Measurements from ENCODE around the gene ZGLP1.
A peak's percentile ranks its signal among the peaks of the same experiment; 100 is the strongest.
"Not testable (repeated sequence)": the region's sequence is repeated elsewhere in the genome, so short reads cannot be mapped to it uniquely, and the experiment has no call there.

The ZGLP1 gene

DNA sequence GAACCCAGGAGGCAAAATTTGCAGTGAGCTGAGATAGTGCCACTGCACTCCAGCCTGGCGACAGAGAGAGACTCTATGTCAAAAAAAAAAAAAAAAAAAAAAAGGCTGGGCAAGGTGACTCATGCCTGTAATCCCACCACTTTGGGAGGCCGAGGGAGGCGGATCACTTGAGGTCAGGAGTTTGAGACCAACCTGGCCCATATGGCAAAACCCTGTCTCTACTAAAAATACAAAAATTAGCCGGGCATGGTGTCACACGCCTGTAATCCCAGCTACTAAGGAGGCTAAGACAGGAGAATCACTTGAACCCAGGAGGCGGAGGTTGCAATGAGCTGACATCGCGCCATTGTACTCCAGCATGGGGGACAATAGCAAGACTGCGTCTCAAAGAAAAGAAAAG, 27.1 kb upstream of the ZGLP1 start:
- not testable (repeated sequence) for H3K27me3 ChIP-seq (replicated peaks; ENCODE audit: control insufficient read depth, insufficient read depth, low read length, poor library complexity, severe bottlenecking); DNase-seq; H3K9me3 ChIP-seq (ENCODE audit: control insufficient read depth, low read length); H3K4me3 ChIP-seq (ENCODE audit: insufficient read depth, low read depth, low read length, poor library complexity, severe bottlenecking); H3K27ac ChIP-seq (ENCODE audit: insufficient read depth, low read length, poor library complexity, severe bottlenecking)
- Histone ChIP-seq H3K36me3 (ENCODE audit: control insufficient read depth, insufficient read depth, low read length) (peaks cover 20% of the 10 kb centered on the region), H3K4me1 (ENCODE audit: control insufficient read depth, insufficient read depth, low read length, poor library complexity, severe bottlenecking) (peaks cover 39% of the 10 kb centered on the region)

GRCh38 chr19:10335352-10335985, 25.9 kb upstream of the ZGLP1 start:
- Histone ChIP-seq H3K9me3 (ENCODE audit: control insufficient read depth, low read length) (no peaks in the 10 kb centered on the region), H3K27ac (ENCODE audit: insufficient read depth, low read length, poor library complexity, severe bottlenecking) (no peak overlapping the region), H3K4me1 (ENCODE audit: control insufficient read depth, insufficient read depth, low read length, poor library complexity, severe bottlenecking) (peaks cover 39% of the 10 kb centered on the region), H3K36me3 (ENCODE audit: control insufficient read depth, insufficient read depth, low read length) (peaks cover 22% of the 10 kb centered on the region), H3K4me3 (ENCODE audit: insufficient read depth, low read depth, low read length, poor library complexity, severe bottlenecking) (no peak overlapping the region), H3K27me3 (replicated peaks; ENCODE audit: control insufficient read depth, insufficient read depth, low read length, poor library complexity, severe bottlenecking) (no peaks in the 10 kb centered on the region)
- no peak for DNase-seq

DNA sequence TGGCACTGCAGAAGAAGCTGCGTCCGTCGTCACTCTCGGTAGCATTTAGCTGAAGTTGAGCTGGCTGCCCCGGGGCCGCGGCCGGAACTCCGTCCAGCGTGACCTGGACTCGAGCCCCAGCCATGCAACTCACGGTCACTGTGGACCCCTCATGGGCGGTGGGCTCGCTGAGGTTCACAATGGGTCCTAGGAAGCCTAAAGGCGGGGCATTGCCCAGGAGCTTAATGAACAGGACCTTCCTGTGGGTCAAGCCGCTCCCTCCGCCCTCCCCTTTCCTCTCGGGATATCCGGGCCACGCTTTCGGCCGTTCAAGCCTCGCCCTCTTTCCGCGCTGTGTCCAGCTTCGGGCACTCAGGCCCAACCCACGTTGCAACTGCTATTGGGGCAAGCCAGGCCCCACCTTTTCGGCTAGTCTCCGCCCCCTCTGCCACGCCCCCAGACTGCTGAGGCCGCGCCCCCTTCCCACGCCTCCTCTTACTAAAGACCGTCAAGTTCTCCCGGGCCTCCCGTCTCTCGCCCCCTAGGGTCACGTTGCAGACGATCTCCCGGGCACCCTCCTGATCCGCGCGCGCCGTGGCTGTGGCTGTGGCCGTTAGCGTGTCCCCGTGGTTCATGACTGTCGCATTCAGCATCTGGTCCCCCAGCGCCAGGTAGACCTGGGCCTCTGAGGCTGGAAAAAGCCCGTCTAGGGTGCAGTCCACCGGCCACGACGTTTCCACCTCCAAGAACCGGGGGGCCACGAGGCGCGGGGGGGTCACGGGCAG, 25.2 kb upstream of the ZGLP1 start:
- H3K9me3 ChIP-seq (ENCODE audit: control insufficient read depth, low read length), result no peaks in the 10 kb centered on the region
- H3K4me1 ChIP-seq (ENCODE audit: control insufficient read depth, insufficient read depth, low read length, poor library complexity, severe bottlenecking), result peaks cover 35% of the 10 kb centered on the region
- peak in 1 of 3 donors; percentile 17 for DNase-seq
- H3K4me3 ChIP-seq (ENCODE audit: insufficient read depth, low read depth, low read length, poor library complexity, severe bottlenecking), result no peak overlapping the region
- H3K27ac ChIP-seq (ENCODE audit: insufficient read depth, low read length, poor library complexity, severe bottlenecking), result no peak overlapping the region
- no peaks in the 10 kb centered on the region for H3K27me3 ChIP-seq (replicated peaks; ENCODE audit: control insufficient read depth, insufficient read depth, low read length, poor library complexity, severe bottlenecking)
- peaks cover 29% of the 10 kb centered on the region for H3K36me3 ChIP-seq (ENCODE audit: control insufficient read depth, insufficient read depth, low read length)

- DNase-seq, result no peak
- Histone ChIP-seq H3K27me3 (replicated peaks; ENCODE audit: control insufficient read depth, insufficient read depth, low read length, poor library complexity, severe bottlenecking) (no peaks in the 10 kb centered on the region), H3K4me3 (ENCODE audit: insufficient read depth, low read depth, low read length, poor library complexity, severe bottlenecking) (peak overlapping the region; percentile 87), H3K9me3 (ENCODE audit: control insufficient read depth, low read length) (no peaks in the 10 kb centered on the region), H3K36me3 (ENCODE audit: control insufficient read depth, insufficient read depth, low read length) (peaks cover 37% of the 10 kb centered on the region), H3K4me1 (ENCODE audit: control insufficient read depth, insufficient read depth, low read length, poor library complexity, severe bottlenecking) (peaks cover 29% of the 10 kb centered on the region), H3K27ac (ENCODE audit: insufficient read depth, low read length, poor library complexity, severe bottlenecking) (peak overlapping the region; percentile 92)
Measured at GRCh38 chr19:10333758-10334587, 24.4 kb upstream of the ZGLP1 start.

DNA sequence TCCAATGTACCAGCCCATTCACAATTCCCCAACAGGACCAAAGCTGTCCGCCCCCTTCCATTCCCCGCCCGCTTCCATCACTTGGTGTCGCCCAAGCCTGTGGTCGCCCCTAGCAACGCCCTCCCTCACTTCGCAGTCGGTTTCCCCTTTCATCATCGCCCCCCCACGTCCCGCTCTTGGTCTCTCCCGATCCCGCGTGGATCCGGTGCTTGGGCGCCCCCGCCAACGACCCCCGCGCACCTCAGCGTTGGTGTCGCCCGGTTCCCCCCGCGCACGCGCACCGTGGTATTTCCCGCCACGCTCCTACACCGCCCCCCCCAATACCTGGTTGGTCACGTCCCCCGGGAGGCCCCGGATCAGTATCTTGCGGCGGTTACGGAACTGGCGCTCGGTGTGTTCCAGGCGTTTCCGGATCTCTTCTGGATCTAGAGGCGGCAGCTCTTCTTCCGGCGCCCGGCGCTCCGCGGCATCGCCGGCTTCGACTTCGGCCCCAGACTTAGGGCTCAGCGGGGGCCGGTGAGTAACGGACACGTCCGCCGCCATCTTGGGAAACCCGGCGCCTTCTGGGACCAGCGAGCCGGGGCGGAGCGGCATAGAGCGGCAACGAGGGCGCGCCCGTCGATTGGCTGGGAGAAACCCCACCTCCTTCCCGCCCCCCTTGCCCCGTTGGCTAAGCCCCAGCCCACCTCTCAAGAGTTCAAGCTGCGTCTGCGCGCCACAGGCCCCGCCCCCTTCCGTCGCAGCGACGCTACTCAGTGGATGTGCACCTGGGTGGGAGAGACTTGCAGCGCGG, 23.5 kb upstream of the ZGLP1 start, which contains the start of gene RAVER1:
Gene RAVER1, minus strand, starts transcription at position 565 of the 793 bp plus-strand sequence. Its CDS starts 22 bp downstream, at position 543.
- Histone ChIP-seq H3K4me3 (ENCODE audit: insufficient read depth, low read depth, low read length, poor library complexity, severe bottlenecking) (peak within 1 kb of the TSS; percentile 87), H3K4me1 (ENCODE audit: control insufficient read depth, insufficient read depth, low read length, poor library complexity, severe bottlenecking) (peaks cover 21% of the 10 kb centered on the region), H3K27me3 (replicated peaks; ENCODE audit: control insufficient read depth, insufficient read depth, low read length, poor library complexity, severe bottlenecking) (no peaks in the 10 kb centered on the region), H3K27ac (ENCODE audit: insufficient read depth, low read length, poor library complexity, severe bottlenecking) (peak within 1 kb of the TSS; percentile 92), H3K36me3 (ENCODE audit: control insufficient read depth, insufficient read depth, low read length) (peaks cover 46% of the 10 kb centered on the region), H3K9me3 (ENCODE audit: control insufficient read depth, low read length) (no peaks in the 10 kb centered on the region)
- DNase-seq, result peak; percentile 95 to 96 (median 96)

DNA sequence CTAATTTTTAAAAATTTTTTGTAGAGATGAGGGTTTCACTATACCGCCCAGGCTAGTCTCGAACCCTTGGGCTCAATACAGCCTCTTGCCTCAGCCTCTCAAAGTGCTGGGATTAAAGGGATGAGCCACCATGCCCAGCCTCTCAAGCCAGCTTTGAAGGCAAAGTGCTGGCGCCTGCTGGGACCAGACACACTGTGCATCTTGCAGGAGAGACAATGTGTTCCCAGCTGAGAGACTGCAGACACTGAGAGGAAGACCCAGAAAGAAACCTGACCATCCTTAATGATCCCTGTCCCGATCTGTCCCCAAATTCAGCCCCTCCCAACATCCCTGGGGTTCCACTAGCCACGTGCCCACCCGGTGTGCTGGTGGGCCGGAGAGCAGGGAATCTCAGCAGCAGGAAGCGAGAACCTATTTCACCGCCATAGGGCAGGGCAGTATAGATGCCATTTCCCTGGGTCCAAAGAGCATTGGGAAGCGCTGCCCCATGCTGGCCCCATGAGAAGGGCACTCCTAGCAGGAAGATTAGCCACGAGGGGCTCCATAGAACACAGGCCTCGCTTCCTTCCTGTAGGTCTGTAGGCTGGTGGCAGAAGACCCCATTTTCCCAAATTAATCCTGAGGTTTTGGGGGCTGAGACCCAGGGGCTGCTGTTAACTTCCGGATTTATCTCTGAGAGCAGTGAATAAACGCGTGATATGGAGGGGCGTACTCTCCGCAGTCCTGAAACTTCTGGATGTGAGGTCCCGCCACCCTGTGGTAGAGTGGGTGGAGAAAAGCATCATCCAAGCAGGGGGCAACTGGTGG, 22.7 kb upstream of the ZGLP1 start:
- no peaks in the 10 kb centered on the region for H3K27me3 ChIP-seq (replicated peaks; ENCODE audit: control insufficient read depth, insufficient read depth, low read length, poor library complexity, severe bottlenecking)
- peaks cover 54% of the 10 kb centered on the region for H3K36me3 ChIP-seq (ENCODE audit: control insufficient read depth, insufficient read depth, low read length)
- peaks cover 21% of the 10 kb centered on the region for H3K4me1 ChIP-seq (ENCODE audit: control insufficient read depth, insufficient read depth, low read length, poor library complexity, severe bottlenecking)
- H3K9me3 ChIP-seq (ENCODE audit: control insufficient read depth, low read length), result no peaks in the 10 kb centered on the region
- no peak for DNase-seq
- H3K27ac ChIP-seq (ENCODE audit: insufficient read depth, low read length, poor library complexity, severe bottlenecking), result peak overlapping the region; percentile 92
- H3K4me3 ChIP-seq (ENCODE audit: insufficient read depth, low read depth, low read length, poor library complexity, severe bottlenecking), result peak overlapping the region; percentile 87

GRCh38 chr19:10329555-10329954, 19.9 kb upstream of the ZGLP1 start:
- Histone ChIP-seq H3K4me1 (ENCODE audit: control insufficient read depth, insufficient read depth, low read length, poor library complexity, severe bottlenecking) (peaks cover 18% of the 10 kb centered on the region), H3K27me3 (replicated peaks; ENCODE audit: control insufficient read depth, insufficient read depth, low read length, poor library complexity, severe bottlenecking) (no peaks in the 10 kb centered on the region), H3K36me3 (ENCODE audit: control insufficient read depth, insufficient read depth, low read length) (peaks cover 59% of the 10 kb centered on the region), H3K9me3 (ENCODE audit: control insufficient read depth, low read length) (no peaks in the 10 kb centered on the region), H3K27ac (ENCODE audit: insufficient read depth, low read length, poor library complexity, severe bottlenecking) (no peak overlapping the region), H3K4me3 (ENCODE audit: insufficient read depth, low read depth, low read length, poor library complexity, severe bottlenecking) (no peak overlapping the region)
- no peak for DNase-seq

- Histone ChIP-seq H3K9me3 (ENCODE audit: control insufficient read depth, low read length) (no peaks in the 10 kb centered on the region), H3K4me3 (ENCODE audit: insufficient read depth, low read depth, low read length, poor library complexity, severe bottlenecking) (no peak overlapping the region), H3K27me3 (replicated peaks; ENCODE audit: control insufficient read depth, insufficient read depth, low read length, poor library complexity, severe bottlenecking) (no peaks in the 10 kb centered on the region), H3K27ac (ENCODE audit: insufficient read depth, low read length, poor library complexity, severe bottlenecking) (no peak overlapping the region), H3K36me3 (ENCODE audit: control insufficient read depth, insufficient read depth, low read length) (peaks cover 63% of the 10 kb centered on the region), H3K4me1 (ENCODE audit: control insufficient read depth, insufficient read depth, low read length, poor library complexity, severe bottlenecking) (peaks cover 13% of the 10 kb centered on the region)
- no peak for DNase-seq
Measured at GRCh38 chr19:10328558-10329429, 19.2 kb upstream of the ZGLP1 start.

All from effector memory CD4-positive, alpha-beta T cell (primary cell).